Epithelial cell of esophagus (primary cell): ENCODE data around the gene ZNF256.

Experiments used
- DNase-seq: peaks from one replicate; pipeline ENCODE4 v3.0.0; 2010; ENCODE audit warnings: low read depth
- H3K4me3 ChIP-seq: 2 replicates; pipeline ENCODE4 v1.5.1; 2011; ENCODE audit warnings: mild to moderate bottlenecking, low read length, control low read depth
- TF ChIP-seq, protein P1 (sequence below): IDR thresholded peaks from 2 replicates; pipeline ENCODE4 v1.5.1; 2011; ENCODE audit warnings: low read depth, mild to moderate bottlenecking, low read length, control low read depth, inconsistent platforms; ENCODE audit not compliant: insufficient read depth; ENCODE audit errors: missing control alignments

The ZNF256 gene

DNA sequence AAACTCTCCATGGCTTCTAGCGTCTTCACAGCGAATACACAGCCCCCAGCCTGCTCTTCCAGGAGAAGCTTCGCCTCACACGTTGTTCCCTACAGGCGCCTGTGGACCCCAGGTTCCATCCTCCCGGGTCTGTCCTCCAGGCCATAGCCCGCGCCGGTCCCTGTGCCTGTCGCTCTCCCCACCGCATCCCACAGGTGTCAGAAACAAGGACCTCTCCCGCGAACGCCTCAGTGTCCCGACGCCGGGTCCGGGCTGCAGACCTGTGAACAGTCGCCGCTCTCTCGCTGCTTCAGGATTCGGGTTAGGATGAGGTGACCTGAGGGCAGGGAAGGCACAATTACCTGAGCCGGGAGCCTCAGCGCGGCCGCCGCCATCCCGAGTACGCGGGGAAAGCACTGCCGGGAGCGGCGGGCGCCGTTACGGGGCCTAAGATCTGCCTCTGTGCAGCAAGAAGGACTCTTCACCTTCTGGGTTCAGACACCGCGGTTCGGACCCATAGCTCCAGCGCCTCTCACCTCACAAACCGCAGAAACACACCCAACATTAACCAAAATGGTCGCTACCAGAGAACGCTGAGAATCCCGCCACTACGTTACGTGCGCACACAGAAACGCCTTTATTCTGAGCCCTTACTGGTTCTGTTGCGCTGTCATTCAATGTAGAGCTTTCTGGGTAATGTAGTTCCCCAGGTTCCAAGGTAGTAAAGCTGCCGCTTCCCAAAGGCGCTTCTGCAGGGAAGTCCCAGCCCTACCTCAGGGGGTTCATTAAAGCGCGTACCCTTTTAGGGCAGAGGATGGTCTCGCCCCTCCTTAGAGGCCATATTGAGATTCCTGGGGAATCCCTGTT, 12.5 kb downstream of the ZNF256 start, which contains the start of gene ZNF418:
Gene ZNF418, minus strand, starts transcription at position 583 of the 846 bp plus-strand sequence. CDS start 1,580 bp downstream, outside the sequence.
- DNase-seq: peak; percentile 90
- TF ChIP-seq, protein P1, sequence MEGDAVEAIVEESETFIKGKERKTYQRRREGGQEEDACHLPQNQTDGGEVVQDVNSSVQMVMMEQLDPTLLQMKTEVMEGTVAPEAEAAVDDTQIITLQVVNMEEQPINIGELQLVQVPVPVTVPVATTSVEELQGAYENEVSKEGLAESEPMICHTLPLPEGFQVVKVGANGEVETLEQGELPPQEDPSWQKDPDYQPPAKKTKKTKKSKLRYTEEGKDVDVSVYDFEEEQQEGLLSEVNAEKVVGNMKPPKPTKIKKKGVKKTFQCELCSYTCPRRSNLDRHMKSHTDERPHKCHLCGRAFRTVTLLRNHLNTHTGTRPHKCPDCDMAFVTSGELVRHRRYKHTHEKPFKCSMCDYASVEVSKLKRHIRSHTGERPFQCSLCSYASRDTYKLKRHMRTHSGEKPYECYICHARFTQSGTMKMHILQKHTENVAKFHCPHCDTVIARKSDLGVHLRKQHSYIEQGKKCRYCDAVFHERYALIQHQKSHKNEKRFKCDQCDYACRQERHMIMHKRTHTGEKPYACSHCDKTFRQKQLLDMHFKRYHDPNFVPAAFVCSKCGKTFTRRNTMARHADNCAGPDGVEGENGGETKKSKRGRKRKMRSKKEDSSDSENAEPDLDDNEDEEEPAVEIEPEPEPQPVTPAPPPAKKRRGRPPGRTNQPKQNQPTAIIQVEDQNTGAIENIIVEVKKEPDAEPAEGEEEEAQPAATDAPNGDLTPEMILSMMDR: no peak
- H3K4me3 ChIP-seq: peak within 1 kb of the TSS; percentile 81

DNA sequence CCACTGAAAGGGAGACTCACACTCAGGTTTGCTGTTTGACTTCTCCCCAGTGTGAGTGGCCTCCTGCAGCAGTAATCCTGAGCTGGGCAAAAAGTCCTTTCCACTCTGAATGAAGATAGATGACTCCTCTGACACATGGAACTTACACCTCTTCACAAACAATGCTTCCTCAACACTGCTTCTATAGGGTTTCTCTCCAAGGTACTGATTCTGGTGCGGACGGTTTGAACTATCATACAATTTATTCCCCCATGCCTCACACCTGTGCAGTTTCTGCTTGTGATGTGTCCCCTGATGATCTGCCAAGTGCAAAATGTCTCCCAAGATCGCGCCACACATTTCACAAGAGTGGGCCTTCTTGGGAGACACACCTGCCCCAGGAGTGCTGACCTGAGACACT, 19.9 kb downstream of the ZNF256 start:
- TF ChIP-seq, protein P1: no peak
- no peak for DNase-seq
- no peak overlapping the region for H3K4me3 ChIP-seq

DNA sequence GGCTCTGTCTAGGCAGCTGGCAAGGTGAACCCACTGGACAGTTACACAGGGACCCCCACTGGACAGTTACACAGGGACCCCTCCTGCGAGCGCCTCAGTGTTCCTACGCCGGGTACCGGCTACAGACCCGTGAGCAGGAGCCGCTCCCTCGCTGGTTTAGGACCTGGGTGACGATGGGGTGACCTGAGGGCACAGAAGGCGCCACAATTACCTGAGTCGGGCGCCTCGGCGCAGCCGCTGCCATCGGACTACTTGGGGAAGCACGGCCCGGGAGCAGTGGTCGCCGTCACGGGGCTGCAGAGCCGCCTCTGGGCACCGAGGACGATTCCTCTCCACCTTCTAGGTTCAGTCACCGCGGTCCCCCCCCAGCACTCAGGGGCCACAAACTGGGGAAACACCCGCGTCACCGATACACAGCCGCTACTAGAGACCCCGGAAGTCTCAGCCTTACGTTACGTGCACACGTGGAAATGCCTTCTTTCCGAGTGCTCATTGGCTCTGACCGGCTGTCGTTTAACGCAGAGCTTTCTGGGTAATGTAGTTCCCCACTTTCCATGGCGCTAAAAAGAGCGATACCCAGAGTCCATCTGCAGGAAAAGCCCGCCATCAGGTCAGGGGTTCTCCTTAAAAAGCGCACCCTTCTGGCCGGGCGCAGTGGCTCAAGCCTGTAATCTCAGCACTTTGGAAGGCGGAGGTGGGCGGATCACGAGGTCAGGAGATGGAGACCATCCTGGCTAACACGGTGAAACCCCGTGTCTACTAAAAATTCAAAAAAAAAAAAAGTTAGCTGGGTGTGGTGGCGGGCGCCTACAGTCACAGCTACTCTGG, 31.1 kb downstream of the ZNF256 start, which contains the start of gene ZNF417:
Gene ZNF417, minus strand, starts transcription at position 425 of the 828 bp plus-strand sequence. Its CDS starts 181 bp downstream, at position 244.
- peak within 1 kb of the TSS; percentile 83 for H3K4me3 ChIP-seq
- peak; percentile 95 for DNase-seq

DNA sequence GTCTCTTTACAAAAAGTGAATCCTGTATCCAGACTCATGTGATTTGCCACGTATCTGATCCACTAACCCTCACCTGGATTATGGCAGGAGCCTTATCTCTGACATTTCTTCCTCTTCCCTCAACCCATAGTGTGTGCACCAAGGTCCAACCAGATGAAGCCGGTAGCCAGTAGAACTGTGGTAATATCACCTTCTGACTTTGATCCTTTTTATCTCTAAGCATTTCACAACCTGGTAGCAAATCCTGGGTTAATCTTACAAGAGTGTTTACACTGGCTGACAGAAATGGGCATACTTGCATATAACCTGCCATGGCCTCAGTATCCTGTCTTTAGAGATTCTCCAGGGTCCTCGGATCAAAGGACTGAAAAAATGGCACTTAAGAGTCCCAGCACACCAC, 33.0 kb downstream of the ZNF256 start:
- DNase-seq: no peak
- no peak overlapping the region for H3K4me3 ChIP-seq
- TF ChIP-seq, protein P1: no peak

DNA sequence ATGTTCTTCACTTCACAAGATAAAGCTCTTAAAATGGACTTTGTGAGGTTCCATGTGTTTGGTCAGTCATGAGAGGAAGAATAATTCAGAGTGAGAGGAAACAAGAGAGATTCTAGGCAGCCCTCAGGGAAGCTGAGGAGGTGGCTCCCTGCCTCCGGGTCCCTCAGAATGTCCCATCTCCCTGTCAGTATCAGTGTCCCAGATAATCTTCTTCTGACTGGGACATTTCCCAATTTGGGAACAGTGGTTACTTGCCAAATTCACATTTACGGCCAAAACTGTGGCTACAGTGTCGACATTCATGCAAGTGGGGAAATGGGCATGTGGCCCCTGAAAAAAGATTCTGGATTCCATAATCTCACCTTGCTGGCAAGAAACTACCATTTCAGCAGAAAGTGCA, 40.1 kb downstream of the ZNF256 start:
- no peak overlapping the region for H3K4me3 ChIP-seq
- no peak for DNase-seq
- TF ChIP-seq, protein P1: no peak

DNA sequence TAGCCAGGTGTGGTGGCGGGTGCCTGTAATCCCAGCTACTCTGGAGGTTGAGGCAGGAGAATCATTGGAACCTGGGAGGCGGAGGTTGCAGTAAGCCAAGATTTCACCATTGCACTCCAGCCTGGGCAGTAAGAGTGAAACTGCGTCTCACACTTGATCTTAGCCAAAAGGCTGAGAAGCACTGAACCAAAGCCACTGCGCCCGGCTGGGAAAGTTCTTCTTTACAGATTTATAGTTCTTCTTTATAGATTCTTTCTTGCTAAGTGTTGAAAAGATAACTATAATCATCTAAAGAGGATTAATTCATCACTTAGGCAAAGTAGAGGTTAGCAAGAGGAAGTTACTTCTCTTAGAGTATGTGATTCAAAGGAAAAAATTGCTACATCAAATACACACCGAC, 42.2 kb downstream of the ZNF256 start:
- H3K4me3 ChIP-seq: no peak overlapping the region
- DNase-seq: no peak
- TF ChIP-seq, protein P1: no peak

DNA sequence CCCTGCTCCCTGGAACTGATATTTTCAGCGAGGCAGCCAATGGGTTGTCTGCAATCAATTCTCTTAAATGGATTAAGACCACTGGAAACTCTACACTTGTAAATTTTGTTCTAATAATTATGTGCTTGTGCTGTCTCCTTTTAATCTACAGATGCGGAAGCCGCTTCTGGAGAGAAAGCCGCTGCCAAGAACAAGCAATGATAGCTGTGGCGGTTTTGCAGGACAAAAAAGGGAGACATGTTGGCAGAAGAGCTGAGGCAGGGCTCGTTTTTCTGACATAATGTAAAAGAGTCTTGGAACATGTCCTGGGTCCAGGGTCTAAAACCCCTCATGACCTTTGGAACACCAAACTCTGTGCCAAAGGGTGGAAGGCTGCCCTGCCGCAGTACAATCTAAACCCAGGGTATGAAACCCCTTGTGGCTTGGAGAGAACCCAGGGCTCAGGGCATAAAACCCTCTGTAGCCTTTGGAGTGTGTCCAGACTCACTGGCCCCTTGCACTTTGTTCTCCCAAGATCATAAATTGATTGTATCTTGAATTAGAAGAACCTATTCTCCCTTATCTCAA, 43.8 kb downstream of the ZNF256 start:
- no peak for DNase-seq
- TF ChIP-seq, protein P1: no peak
- no peak overlapping the region for H3K4me3 ChIP-seq
